Measurements from ENCODE around the gene KRTAP23-1. TPM values are rescaled to one million over a fixed set of nuclear protein-coding genes. Genes with fewer than 3 reads are reported as not detected.

The KRTAP23-1 gene, protein sequence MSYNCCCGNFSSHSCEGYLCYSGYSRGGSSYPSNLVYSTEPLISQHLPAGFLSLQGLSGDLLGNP
- not detected in 2 replicates for total RNA-seq

DNA sequence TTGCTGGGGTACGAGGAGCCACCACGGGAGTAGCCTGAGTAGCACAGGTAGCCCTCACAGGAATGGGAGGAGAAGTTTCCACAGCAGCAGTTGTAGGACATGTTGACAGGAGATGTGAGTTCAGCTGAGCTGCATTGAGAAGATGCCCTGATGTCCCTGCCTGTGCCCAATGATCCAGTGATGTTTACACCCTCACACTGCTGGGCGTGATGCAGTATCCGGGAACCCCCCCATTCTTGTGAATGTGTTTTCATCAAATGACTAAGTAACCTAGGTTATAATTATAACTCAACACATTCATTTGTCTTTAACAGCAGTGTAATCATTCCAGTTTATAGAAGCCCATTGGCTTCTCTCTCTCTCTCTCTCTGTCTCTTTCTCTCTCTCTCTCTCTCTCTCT, at the start of gene KRTAP23-1:
Gene KRTAP23-1, minus strand, starts transcription at position 101 of the 400 bp plus-strand sequence. Its CDS starts 0 bp downstream, at position 101.

GRCh38 chr21:30395731-30396130, 47.3 kb upstream of the KRTAP23-1 start, which contains the start of gene KRTAP13-1:
TSS of gene KRTAP13-1 (plus strand) at chr21:30396031. CDS start at chr21:30396087, 56 bp downstream.

GRCh38 chr21:30372139-30372770, 23.8 kb upstream of the KRTAP23-1 start, which contains the start of gene KRTAP13-2:
TSS of gene KRTAP13-2 (minus strand) at chr21:30372271. CDS start at chr21:30372213, 58 bp downstream.

GRCh38 chr21:30337276-30337744, 11.1 kb downstream of the KRTAP23-1 start, which contains the start of gene KRTAP27-1:
TSS of gene KRTAP27-1 (minus strand) at chr21:30337694. CDS start at chr21:30337668, 26 bp downstream.

GRCh38 chr21:30320215-30320614, 28.2 kb downstream of the KRTAP23-1 start, which contains the start of gene KRTAP26-1:
TSS of gene KRTAP26-1 (minus strand) at chr21:30320315. CDS start at chr21:30320035, 280 bp downstream.

Other genes with a start within 250 kb of the KRTAP23-1 start
- not detected in 2 replicates for gene CLDN17, start 181.8 kb downstream of the KRTAP23-1 start, total RNA-seq
- gene CLDN8, start 132.5 kb downstream of the KRTAP23-1 start, total RNA-seq = not detected in 2 replicates
- not detected in 2 replicates for gene KRTAP24-1, start 65.7 kb downstream of the KRTAP23-1 start, total RNA-seq
- gene KRTAP25-1, start 59.1 kb downstream of the KRTAP23-1 start, total RNA-seq = not detected in 2 replicates
- not detected in 2 replicates for gene KRTAP26-1, start 28.3 kb downstream of the KRTAP23-1 start, total RNA-seq
- gene KRTAP27-1, start 10.9 kb downstream of the KRTAP23-1 start, total RNA-seq = not detected in 2 replicates
- gene KRTAP13-2, start 23.7 kb upstream of the KRTAP23-1 start, total RNA-seq = not detected in 2 replicates
- gene KRTAP13-1, start 47.4 kb upstream of the KRTAP23-1 start, total RNA-seq = not detected in 2 replicates
- not detected in 2 replicates for gene KRTAP13-3, start 77.3 kb upstream of the KRTAP23-1 start, total RNA-seq
- not detected in 2 replicates for gene KRTAP13-4, start 81.6 kb upstream of the KRTAP23-1 start, total RNA-seq
- not detected in 2 replicates for gene KRTAP15-1, start 91.7 kb upstream of the KRTAP23-1 start, total RNA-seq
- gene KRTAP19-1, start 131.8 kb upstream of the KRTAP23-1 start, total RNA-seq = not detected in 2 replicates
- not detected in 2 replicates for gene KRTAP19-2, start 138.8 kb upstream of the KRTAP23-1 start, total RNA-seq
- not detected in 2 replicates for gene KRTAP19-3, start 143.4 kb upstream of the KRTAP23-1 start, total RNA-seq
- gene KRTAP19-4, start 148.6 kb upstream of the KRTAP23-1 start, total RNA-seq = not detected in 2 replicates
- gene KRTAP19-5, start 153.5 kb upstream of the KRTAP23-1 start, total RNA-seq = not detected in 2 replicates
- gene KRTAP19-6, start 193.3 kb upstream of the KRTAP23-1 start, total RNA-seq = not detected in 2 replicates
- not detected in 2 replicates for gene KRTAP19-7, start 212.7 kb upstream of the KRTAP23-1 start, total RNA-seq
- not detected in 2 replicates for gene KRTAP22-2, start 241.8 kb upstream of the KRTAP23-1 start, total RNA-seq
- gene KRTAP6-3, start 243.8 kb upstream of the KRTAP23-1 start, total RNA-seq = not detected in 2 replicates

Data from epithelial cell of alveolus of lung (primary cell).